Ascending aorta (tissue), 2 donors: ENCODE data around the gene KRT76. TPM values are rescaled to one million over a fixed set of nuclear protein-coding genes. Genes with fewer than 3 reads are reported as not detected.

Experiments
- DNase-seq, 2 donors: peaks; one replicate each; pipeline ENCODE4 v3.0.0-alpha.2; 2019; ENCODE audit warnings: low spot score in 2 of 2
- H3K27ac ChIP-seq, 2 donors: fragments of 200-600 bp; sonication (generic); one replicate each; pipeline ENCODE4 v1.5.1; 2016 to 2017; ENCODE audit warnings: mild to moderate bottlenecking in 1 of 2
- H3K27me3 ChIP-seq: fragments of 200-600 bp; sonication (generic); one replicate; pipeline ENCODE4 v1.5.1; 2017
- H3K36me3 ChIP-seq, 2 donors: fragments of 200-600 bp; sonication (generic); one replicate each; pipeline ENCODE4 v1.5.1; 2016
- H3K4me1 ChIP-seq, 2 donors: fragments of 200-600 bp; sonication (generic); one replicate each; pipeline ENCODE4 v1.5.1; 2016 to 2017; ENCODE audit warnings: mild to moderate bottlenecking in 1 of 2
- H3K4me3 ChIP-seq, 2 donors: fragments of 200-600 bp; sonication (generic); one replicate each; pipeline ENCODE4 v1.5.1; 2016 to 2017; ENCODE audit warnings: mild to moderate bottlenecking in 1 of 2
- H3K9me3 ChIP-seq, 2 donors: fragments of 200-600 bp; sonication (generic); one replicate each; pipeline ENCODE4 v1.5.1; 2016
- intact Hi-C: fragments of 100-400 bp; cut with DNase I; formaldehyde crosslinking; loops from one replicate; pipeline ENCODE4 v1.15.1; 2023
- total RNA-seq: library from RNA; depleted of rRNA; stranded (reverse); fragments of >200 nt; gene quantifications from one replicate; pipeline ENCODE4 v1.1.0, GENCODE V29; 2016
- TF ChIP-seq, protein P1 (sequence below), 3 experiments: fragments of 200-600 bp in 2 of 3; fragments of 450-650 bp in 1 of 3; sonication (generic) in 2 of 3; IDR thresholded peaks; one replicate each; pipeline ENCODE4 v1.5.1; 2016 to 2019; ENCODE audit warnings: antibody characterized with exemption in 3 of 3, mild to moderate bottlenecking in 1 of 3, moderate library complexity in 1 of 3

KRT76 gene
- total RNA-seq, 1 donor from 2014 or later: not detected

DNA sequence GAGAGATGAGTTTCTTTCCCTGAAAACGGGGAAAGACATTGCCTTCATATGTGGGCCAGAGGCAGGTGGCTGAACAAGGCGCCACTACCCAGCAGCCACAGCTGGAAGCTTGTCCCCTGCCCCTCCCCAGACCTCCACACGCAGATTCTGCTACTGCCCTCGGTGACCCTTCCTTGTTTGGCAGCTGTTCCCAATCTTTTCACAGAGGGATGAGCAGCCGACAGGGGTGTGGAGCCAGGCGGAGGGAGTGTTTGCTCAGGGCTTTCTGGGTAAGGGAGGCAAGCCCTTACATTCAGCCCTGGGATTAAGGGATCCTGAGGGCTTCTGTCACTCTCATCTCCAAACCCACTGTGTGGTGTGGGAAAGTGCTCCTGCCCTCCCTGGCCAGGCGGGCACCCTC is 41.2 kb upstream of the KRT76 start:
- Histone ChIP-seq H3K9me3 (no peaks in the 10 kb centered on the region), H3K27me3 (no peaks in the 10 kb centered on the region)
- intact Hi-C loops: no loop called here

DNA sequence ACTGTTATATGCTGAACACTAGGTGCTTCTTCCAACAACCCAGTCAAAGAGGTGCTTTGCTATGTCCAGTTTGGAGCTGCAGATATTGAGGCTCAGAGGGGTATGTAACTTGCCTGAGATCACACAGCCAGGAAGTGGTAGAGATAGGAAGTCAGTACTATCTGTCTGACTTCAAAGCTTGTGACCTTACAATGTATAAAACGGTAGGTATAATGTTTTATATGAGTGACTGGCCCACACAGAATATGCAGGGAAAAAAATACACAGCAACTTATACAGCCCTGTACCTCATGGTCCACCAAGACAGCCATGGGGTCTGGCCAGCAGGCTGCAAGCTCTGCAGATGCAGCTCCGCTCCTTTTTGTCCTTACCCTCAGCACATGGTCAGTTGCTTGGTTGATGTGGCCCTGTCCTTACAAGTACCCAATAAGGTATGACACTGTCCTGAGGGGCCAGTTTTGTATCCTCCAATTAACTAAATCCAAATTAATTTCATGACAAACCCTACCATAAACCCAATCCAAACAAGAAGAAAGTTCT is 40.6 kb upstream of the KRT76 start:
- TF ChIP-seq, protein P1, sequence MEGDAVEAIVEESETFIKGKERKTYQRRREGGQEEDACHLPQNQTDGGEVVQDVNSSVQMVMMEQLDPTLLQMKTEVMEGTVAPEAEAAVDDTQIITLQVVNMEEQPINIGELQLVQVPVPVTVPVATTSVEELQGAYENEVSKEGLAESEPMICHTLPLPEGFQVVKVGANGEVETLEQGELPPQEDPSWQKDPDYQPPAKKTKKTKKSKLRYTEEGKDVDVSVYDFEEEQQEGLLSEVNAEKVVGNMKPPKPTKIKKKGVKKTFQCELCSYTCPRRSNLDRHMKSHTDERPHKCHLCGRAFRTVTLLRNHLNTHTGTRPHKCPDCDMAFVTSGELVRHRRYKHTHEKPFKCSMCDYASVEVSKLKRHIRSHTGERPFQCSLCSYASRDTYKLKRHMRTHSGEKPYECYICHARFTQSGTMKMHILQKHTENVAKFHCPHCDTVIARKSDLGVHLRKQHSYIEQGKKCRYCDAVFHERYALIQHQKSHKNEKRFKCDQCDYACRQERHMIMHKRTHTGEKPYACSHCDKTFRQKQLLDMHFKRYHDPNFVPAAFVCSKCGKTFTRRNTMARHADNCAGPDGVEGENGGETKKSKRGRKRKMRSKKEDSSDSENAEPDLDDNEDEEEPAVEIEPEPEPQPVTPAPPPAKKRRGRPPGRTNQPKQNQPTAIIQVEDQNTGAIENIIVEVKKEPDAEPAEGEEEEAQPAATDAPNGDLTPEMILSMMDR (IDR thresholded peaks at IDR 0.05): no peak
- no peak for DNase-seq
- Histone ChIP-seq H3K27me3 (no peaks in the 10 kb centered on the region), H3K4me1 (peaks cover 0 to 3% of the 10 kb centered on the region in 2 donors), H3K4me3 (no peak overlapping the region), H3K9me3 (no peaks in the 10 kb centered on the region), H3K27ac (no peak overlapping the region), H3K36me3 (no peaks in the 10 kb centered on the region)
- intact Hi-C loops: no loop called here

More for the DNA sequence above, 41.2 kb upstream of the KRT76 start:
- Histone ChIP-seq H3K4me1 (peaks cover 0 to 3% of the 10 kb centered on the region in 2 donors), H3K4me3 (no peak overlapping the region), H3K36me3 (no peaks in the 10 kb centered on the region), H3K27ac (no peak overlapping the region)
- no peak for DNase-seq
- TF ChIP-seq, protein P1 (IDR thresholded peaks at IDR 0.05): no peak

DNA sequence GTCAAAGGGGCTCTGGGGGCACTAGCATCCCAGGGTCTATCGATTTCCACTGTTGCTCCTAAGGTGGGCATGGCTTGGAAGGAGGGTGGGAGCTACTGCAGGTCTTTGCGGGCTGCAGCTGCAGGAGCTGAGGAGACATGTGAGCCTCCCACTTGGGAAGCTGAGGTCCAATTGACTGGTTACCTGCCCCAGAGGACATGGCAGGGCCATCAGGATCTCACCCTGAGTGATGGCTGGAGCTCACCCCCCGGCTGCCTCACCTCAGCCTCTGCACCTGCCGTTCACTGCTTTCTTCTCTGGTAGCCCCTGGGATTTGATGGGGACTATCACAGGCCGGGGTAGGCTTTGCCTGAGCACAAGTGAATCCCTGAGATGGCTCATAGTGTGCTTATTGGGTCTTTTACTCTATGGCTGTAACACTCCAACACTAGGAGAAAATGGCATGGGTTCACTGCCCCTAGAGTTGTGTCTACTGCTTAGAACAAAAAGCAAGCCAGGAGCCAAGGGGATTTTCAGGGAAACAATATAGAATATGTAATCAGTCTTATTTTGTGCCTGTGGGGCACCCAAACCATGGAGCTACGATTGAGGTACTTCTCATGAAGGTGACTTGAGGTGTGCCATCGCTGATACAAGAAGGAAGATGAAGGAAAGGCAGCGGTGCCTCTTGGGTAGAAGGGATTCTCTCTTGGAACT is 40.0 kb upstream of the KRT76 start:
- no peaks in the 10 kb centered on the region for H3K9me3 ChIP-seq
- H3K36me3 ChIP-seq: no peaks in the 10 kb centered on the region
- DNase-seq: no peak
- peaks cover 0 to 3% of the 10 kb centered on the region in 2 donors for H3K4me1 ChIP-seq
- TF ChIP-seq, protein P1 (IDR thresholded peaks at IDR 0.05): no peak
- no peak overlapping the region for H3K27ac ChIP-seq
- H3K4me3 ChIP-seq: no peak overlapping the region
- no peaks in the 10 kb centered on the region for H3K27me3 ChIP-seq
- intact Hi-C loops: no loop called here

DNA sequence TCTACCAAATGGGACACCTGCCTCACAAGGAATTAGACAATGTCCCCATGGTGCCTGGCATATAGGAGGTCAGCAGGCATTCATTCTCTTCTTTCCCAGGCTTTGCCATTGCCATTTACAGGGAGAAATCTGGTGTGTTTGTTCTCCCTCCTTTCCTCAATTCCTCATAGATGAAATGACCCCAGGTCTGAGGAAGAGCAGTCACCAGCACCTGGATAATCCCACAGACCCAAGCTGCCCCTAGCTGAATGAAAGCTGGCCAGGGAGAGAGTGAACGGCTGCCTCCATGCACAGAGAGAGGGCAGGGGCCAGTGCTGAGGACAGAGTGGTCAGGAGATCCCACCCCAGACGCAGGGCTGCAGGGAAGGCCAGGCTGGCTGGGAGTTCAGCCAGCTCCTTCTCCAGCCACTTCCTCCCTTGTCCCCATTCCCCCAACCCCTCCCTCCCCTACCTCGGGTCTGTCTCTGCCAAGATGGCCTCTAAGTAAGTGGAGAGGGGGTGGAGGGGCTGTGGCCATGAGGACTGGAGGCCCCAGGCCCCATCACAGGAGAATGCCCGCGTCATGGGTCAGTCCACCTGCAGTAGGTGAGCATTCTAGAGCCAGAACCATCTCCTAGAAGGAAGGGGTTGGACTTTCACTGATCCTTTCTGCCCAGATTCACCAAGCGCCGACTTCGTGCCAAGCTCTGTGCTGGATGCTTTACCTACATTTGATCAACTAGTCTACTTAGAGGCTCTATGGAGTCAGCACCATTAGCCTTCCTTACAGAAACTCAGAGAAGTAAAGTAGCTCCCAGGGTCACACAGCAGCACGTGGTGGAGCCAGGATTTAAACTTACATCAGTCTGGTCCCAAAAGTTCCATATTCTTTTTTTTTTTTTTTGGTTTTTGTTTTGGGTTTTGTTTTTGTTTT is 38.8 kb upstream of the KRT76 start:
- no peak overlapping the region for H3K4me3 ChIP-seq
- TF ChIP-seq, protein P1 (IDR thresholded peaks at IDR 0.05): no peak
- H3K9me3 ChIP-seq: no peaks in the 10 kb centered on the region
- no peaks in the 10 kb centered on the region for H3K27me3 ChIP-seq
- no peak overlapping the region for H3K27ac ChIP-seq
- intact Hi-C loops: no loop called here
- H3K36me3 ChIP-seq: no peaks in the 10 kb centered on the region
- no peaks in the 10 kb centered on the region for H3K4me1 ChIP-seq
- no peak for DNase-seq

DNA sequence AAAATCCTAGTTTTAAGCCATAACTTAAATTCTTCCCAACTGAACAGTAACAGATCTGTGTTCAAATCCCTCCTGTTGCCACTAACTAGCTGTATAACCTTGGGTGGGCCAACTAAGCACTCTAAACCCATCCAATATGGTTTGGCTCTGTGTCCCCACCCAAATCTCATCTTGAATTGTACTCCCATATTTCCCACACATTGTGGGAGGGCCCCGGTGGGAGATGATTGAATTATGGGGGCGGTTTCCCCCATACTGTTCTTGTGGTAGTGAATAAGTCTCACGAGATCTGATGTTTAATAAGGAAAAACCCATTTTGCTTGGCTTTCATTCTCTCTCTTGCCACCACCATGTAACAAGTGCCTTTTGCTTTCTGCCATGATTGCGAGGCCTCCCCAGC is 38.0 kb upstream of the KRT76 start:
- H3K36me3 ChIP-seq: no peaks in the 10 kb centered on the region
- intact Hi-C loops: no loop called here

More for the DNA sequence above, 38.0 kb upstream of the KRT76 start:
- no peaks in the 10 kb centered on the region for H3K4me1 ChIP-seq
- H3K9me3 ChIP-seq: no peaks in the 10 kb centered on the region
- no peaks in the 10 kb centered on the region for H3K27me3 ChIP-seq
- DNase-seq: no peak
- H3K27ac ChIP-seq: no peak overlapping the region
- no peak overlapping the region for H3K4me3 ChIP-seq
- TF ChIP-seq, protein P1 (IDR thresholded peaks at IDR 0.05): no peak
